ENCODE data around the gene PER2. TPM values are rescaled to one million over a fixed set of nuclear protein-coding genes. Genes with fewer than 3 reads are reported as not detected.
A peak's percentile ranks its signal among the peaks of the same experiment; 100 is the strongest.

The PER2 gene
- total and polyA plus RNA-seq, 2 of the 13 experiments (the other 11 are each of a cell fraction or from before 2014, with no cell fraction given), result 5.1 to 9.4 TPM

GRCh38 chr2:238322001-238322411, 33.6 kb upstream of the PER2 start (continued):
- TF ChIP-seq RBAK (CRISPR knock-in tag; IDR thresholded peaks at IDR 0.05) (no peak), ZFY (CRISPR knock-in tag; IDR thresholded peaks at IDR 0.05) (no peak), GMEB2 (CRISPR knock-in tag; IDR thresholded peaks at IDR 0.05; ENCODE audit: low read depth) (no peak), ZSCAN30 (CRISPR knock-in tag; IDR thresholded peaks at IDR 0.05) (no peak), ATF2 (CRISPR knock-in tag; IDR thresholded peaks at IDR 0.05) (no peak), ZNF75D (CRISPR knock-in tag; IDR thresholded peaks at IDR 0.05; ENCODE audit: borderline replicate concordance) (no peak), EEA1 (CRISPR knock-in tag; IDR thresholded peaks at IDR 0.05; ENCODE audit: borderline replicate concordance) (no peak), PHF8 (CRISPR knock-in tag; IDR thresholded peaks at IDR 0.05) (no peak)

- Histone ChIP-seq H3K27me3 (ENCODE audit: control insufficient read depth in 1 of 2, insufficient read depth in 2 of 2, low read length in 2 of 2) (peaks cover 0 to 1% of the 10 kb centered on the region in 2 experiments; a peak in 2 of 5 replicates), H3K4me1 (ENCODE audit: insufficient read depth, low read length) (peaks cover 24% of the 10 kb centered on the region), H2AFZ (ENCODE audit: low read length) (no peak overlapping the region), H3K9me3 (ENCODE audit: low read length) (no peaks in the 10 kb centered on the region), H4K20me1 (ENCODE audit: insufficient read depth, low read length) (no peaks in the 10 kb centered on the region), H3K9ac (ENCODE audit: insufficient read depth, low read depth, low read length) (peak overlapping the region; percentile 76), H3K4me3 (replicated peaks in 1 of 3; ENCODE audit: insufficient read depth in 1 of 3, low read depth in 2 of 3, low read length in 3 of 3) (peak overlapping the region; percentile 74 to 92 (median 88)), H3K79me2 (ENCODE audit: insufficient read depth, low read length) (peaks cover 6% of the 10 kb centered on the region), H3K4me2 (ENCODE audit: low read depth, low read length) (peak overlapping the region; percentile 97), H3K27ac (ENCODE audit: extremely low read length, insufficient read depth, low read length) (no peak overlapping the region), H3K36me3 (replicated peaks in 1 of 2; ENCODE audit: control insufficient read depth in 1 of 2, insufficient read depth in 2 of 2, low read length in 2 of 2) (peaks cover 0 to 5% of the 10 kb centered on the region in 2 experiments; a peak in 1 of 5 replicates)
- 41% methylated on average over 9 of the region's 9 CpGs for WGBS (ENCODE audit: low lambda C conversion rate)
- no TSS peak for BruUV-seq (replicated peaks)
- DNase-seq (ENCODE audit: low spot score), result peak; percentile 24
- in situ Hi-C loops (cut with HindIII; ENCODE audit: extremely low pct_ligation_motif_present, low pct_unique_long_range_greater_than_20kb), result no loop called here
- ATAC-seq, result peak; percentile 8; the same call in 2 of the 3 replicates
- FAIRE-seq, result no peak
- ChIA-PET POLR2A (interaction anchor here (1.0 to 1.9 kb wide), 2 partner anchors 31 to 33 kb away, joined by 3 to 4 read pairs; partner anchors contain the start of gene PER2), CTCF (ENCODE audit: low intra/inter-chr PET ratio, low total read pairs) (no interaction called here)
- intact Hi-C loops (cut with micrococcal nuclease; ENCODE audit: unreplicated experiment), result loop anchor here (5.0 kb wide), 1 partner anchor 34 kb away; the partner anchor contains the start of gene PER2
- TF ChIP-seq JDP2 (CRISPR knock-in tag; IDR thresholded peaks at IDR 0.05; ENCODE audit: borderline replicate concordance) (no peak), BCL3 (CRISPR knock-in tag; IDR thresholded peaks at IDR 0.05) (no peak), ZBTB44 (CRISPR knock-in tag; IDR thresholded peaks at IDR 0.05) (no peak), ZNF784 (CRISPR knock-in tag; IDR thresholded peaks at IDR 0.05; ENCODE audit: borderline replicate concordance) (no peak), EED (CRISPR knock-in tag; IDR thresholded peaks at IDR 0.05) (peak; percentile 48; the same call in 1 of the 2 replicates), ZNF282 (IDR thresholded peaks at IDR 0.05; ENCODE audit: partially characterized antibody) (no peak), CCDC6 (CRISPR knock-in tag; IDR thresholded peaks at IDR 0.05) (0 out of 2 replicates have a peak, but pooled peaks have one; percentile 1), ZNF546 (CRISPR knock-in tag; conservative IDR thresholded peaks at IDR 0.05) (no peak), KDM5B (CRISPR knock-in tag; IDR thresholded peaks at IDR 0.05; ENCODE audit: borderline replicate concordance) (peak; percentile 47; the same call in 1 of the 2 replicates)
These were observed 33.1 kb upstream of the PER2 start for GRCh38 chr2:238321467-238321866.
